ENCODE results near the gene PITPNM3.

Gene PITPNM3

GRCh38 chr17:6408276-6408675, 148.1 kb downstream of the PITPNM3 start:
- H3K4me2 ChIP-seq (ENCODE audit: low read length), result no peak overlapping the region
- H2AFZ ChIP-seq, result no peak overlapping the region
- no peaks in the 10 kb centered on the region for H3K36me3 ChIP-seq (ENCODE audit: control insufficient read depth, insufficient read depth, low read length)
- H3K4me3 ChIP-seq (ENCODE audit: low read depth, low read length), result no peak overlapping the region
- H3K9me3 ChIP-seq (ENCODE audit: control insufficient read depth, low read length), result no peaks in the 10 kb centered on the region
- H3K27ac ChIP-seq, result no peak overlapping the region
- H3K9ac ChIP-seq, result no peak overlapping the region
- no peaks in the 10 kb centered on the region for H3K79me2 ChIP-seq
- H3K27me3 ChIP-seq (ENCODE audit: control insufficient read depth, insufficient read depth, low read length), result no peaks in the 10 kb centered on the region
- no peak for TF ChIP-seq CTCF (IDR thresholded peaks at IDR 0.05)
- no peaks in the 10 kb centered on the region for H3K4me1 ChIP-seq

GRCh38 chr17:6402258-6402657, 154.1 kb downstream of the PITPNM3 start:
- Histone ChIP-seq H3K27me3 (ENCODE audit: control insufficient read depth, insufficient read depth, low read length) (no peaks in the 10 kb centered on the region), H2AFZ (no peak overlapping the region), H3K27ac (no peak overlapping the region), H3K4me2 (ENCODE audit: low read length) (no peak overlapping the region), H3K4me1 (no peaks in the 10 kb centered on the region), H3K36me3 (ENCODE audit: control insufficient read depth, insufficient read depth, low read length) (no peaks in the 10 kb centered on the region), H3K9ac (no peak overlapping the region), H3K9me3 (ENCODE audit: control insufficient read depth, low read length) (peaks cover 5% of the 10 kb centered on the region), H3K4me3 (ENCODE audit: low read depth, low read length) (no peak overlapping the region), H3K79me2 (no peaks in the 10 kb centered on the region)
- no peak for TF ChIP-seq CTCF (IDR thresholded peaks at IDR 0.05)
